Stimulated activated CD8-positive, alpha-beta memory T cell treated with anti-CD3 and anti-CD28 coated beads, Interleukin-7, amount 100 ng/mL, for 4 hours (primary cell): ENCODE data around the gene LY9.

Source experiments
- DNase-seq, 2 donors: peaks; one replicate each; pipeline ENCODE4 v3.0.0-alpha.2; 2020; ENCODE audit warnings: low read depth in 2 of 2

Gene LY9

DNA sequence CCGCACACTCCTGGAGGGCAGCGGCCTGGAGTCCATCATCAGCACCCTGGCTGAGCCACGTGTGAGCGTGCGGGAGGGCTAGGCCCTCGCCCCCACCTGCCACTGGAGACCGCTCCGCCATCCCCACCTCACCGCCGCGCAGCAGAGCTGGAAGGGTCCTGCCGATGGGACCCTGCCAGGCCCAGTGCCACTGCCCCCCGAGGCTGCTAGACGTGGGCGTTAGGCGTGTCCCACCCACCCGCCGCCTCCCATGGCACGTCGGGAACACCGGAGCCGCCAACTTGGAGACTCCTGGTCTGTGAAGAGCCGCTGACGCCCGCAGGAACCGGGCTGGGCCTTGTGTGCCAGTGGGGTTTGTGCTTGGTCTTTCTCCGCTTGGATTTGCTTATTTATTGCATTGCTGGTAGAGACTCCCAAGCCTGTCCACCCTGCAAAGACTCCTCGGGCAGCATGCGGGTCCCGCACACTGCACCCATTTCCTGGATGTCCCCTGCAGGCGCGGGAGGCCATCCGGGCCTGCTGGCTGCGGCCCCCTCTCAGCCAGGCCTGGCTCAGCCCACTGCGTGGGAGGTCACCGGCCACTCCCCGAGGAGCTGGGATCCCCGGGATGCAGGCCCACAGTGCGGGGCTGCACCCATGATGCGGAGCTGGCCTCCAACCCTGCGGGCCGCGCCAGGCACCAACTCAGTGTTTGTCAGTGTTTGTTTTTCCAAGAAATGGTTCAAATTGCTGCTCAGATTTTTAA lies 6.0 kb downstream of the LY9 start:
- no peak for DNase-seq

DNA sequence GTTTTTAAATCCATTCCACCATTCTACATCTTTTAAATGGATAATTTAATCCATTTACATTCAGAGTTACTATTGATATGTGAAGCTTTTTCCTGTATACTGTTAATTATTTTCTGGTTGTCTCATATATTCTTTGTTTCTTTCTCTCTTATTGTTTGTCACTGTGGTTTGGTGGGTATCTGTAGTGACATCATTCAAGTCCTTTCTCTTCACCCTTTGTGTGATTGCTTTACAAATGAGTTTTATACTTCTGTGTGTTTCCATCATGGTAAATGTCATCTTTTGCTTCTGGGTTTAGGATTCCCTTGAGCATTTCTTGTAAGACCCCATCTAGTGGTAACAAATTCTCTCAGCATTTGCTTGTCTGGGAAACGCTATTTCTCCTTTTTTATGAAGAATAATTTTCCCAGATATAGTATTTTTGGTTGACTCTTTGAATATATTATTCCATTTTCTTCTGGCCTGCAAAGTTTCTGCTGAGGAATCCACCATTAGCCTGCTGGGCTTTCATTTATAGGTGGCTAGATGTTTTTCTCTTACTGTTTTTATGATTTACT lies 10.2 kb downstream of the LY9 start:
- DNase-seq: no peak

DNA sequence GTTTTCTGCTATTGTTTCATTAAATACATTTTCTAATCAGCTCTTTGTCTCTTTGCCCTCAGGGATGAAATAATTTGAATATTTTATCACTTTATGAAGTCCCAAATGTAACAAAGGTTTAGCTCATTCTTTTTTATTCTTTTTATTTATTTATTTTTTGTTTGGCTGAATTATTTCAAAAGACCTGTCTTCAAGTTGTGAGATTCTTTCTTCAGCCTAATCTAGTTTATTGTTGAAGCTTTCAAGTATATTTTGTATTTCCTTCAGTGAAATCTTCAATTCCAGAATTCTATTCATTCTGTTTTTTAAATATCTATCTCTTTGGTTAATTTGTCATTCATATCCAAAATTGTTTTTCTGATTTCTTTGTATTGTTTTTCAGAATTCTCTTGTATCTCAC lies 10.8 kb downstream of the LY9 start:
- no peak for DNase-seq

DNA sequence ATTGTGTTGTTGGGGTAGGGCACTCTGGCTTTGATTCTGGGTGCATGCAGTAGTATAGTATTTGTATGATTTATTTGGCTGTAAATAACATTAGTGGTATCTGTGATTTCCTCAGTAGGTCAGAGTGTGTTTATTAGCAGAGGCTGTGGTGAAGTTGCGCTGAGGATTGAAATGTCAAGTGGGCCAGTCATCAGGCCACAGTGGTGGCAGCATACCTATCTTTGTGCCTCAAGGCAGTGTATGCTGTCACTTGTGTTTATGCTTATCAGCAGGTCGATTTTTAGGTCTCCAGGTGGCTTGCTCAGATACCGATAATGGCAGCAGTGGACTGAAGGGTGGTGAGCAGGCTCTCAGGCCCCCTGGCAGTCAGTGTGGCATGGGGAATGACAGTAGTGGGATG lies 11.3 kb downstream of the LY9 start:
- no peak for DNase-seq

DNA sequence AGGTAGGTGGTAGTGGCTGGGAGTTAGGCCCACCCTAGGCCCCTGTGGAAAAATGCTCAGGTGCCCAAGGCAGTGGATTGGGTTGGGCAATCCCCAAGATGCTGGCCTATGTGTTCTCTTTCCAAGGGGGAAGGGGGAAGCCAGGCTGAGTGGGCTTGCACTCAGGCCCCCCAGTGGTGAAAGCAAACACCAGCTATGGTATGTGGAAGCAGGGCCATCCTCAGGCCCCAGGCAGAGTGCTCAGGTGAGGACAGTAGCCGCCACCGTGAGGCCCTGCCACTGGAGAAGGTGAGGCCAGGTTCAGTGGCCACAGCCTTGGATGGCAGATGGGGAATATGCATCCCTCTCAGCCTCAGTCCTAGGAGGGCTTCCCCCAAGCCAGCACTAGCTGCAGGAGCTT lies 11.8 kb downstream of the LY9 start:
- no peak for DNase-seq

DNA sequence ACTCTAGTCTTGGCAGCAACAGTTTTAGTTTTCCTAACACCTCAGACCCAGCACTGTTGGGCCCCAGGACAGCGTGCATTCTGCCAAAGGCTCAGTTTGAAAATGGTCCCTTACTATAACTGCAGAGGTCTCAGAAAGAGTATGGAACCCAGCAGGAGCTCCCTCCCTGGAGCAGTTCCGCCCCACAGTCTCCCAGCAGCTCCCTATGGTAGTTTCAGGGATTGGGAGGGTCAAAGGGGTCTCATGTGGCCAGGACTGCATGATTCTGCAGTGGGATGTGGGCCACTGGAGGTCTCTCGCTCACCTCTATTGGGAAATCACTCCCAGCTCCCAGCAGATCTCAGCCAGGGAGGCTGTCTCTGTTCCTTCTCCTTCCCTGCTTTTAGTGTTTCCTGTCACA lies 12.3 kb downstream of the LY9 start:
- DNase-seq: no peak

DNA sequence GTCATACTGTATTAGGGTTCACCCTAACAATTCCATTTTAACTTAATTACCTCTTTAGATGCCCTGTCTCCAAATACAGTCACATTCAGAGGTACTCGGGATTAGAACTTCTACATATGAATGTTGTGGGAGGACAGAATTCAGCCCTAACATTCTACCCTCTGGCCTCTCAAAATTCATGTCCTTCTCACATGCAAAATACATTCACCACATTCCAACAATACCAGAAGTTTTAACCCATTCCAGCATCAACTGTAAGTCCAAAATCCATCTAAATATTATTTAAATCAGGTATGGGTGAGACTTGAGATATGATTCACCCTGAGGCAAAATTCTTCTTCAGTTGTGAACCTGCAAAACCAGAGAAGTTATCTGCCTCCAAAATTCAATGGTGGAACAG lies 14.5 kb downstream of the LY9 start:
- DNase-seq: no peak

DNA sequence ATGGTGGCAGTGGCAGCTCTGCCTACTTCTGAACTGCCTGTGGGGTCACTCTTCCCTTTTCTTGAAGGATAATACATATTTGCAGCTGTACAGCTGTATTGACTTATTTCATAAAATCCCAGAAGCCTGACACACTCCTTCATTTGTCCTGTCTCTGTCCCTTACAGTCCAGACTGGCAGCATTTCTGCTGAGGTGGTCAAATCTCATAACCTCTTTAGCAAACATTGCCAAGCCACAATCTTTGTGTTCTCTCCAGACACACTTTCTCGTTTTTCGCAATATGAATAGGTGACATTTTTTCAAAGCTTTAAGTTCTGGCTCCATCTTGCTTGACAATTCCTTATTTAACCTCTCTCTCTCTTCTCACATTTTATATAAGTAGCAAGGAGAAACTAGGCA lies 15.2 kb downstream of the LY9 start:
- no peak for DNase-seq

DNA sequence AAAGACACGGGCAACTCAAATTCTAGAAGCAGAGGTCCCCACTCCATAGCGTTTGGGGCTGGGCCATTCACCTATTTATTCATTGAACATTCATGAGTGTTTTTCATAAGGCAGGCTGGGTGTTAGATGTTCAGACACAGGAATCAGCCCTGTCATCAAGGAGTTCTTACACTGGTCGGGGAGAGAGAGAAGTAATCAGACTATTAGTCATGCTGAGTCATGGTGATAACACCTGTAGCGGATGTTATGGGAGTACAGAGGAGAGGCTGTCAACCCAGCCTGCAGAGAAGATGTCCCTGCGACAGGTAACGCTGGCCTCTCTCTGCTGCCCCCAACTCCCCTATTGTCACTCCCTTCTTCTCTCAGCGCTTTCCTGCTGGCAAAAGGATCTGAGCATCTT lies 17.2 kb downstream of the LY9 start:
- DNase-seq: no peak

DNA sequence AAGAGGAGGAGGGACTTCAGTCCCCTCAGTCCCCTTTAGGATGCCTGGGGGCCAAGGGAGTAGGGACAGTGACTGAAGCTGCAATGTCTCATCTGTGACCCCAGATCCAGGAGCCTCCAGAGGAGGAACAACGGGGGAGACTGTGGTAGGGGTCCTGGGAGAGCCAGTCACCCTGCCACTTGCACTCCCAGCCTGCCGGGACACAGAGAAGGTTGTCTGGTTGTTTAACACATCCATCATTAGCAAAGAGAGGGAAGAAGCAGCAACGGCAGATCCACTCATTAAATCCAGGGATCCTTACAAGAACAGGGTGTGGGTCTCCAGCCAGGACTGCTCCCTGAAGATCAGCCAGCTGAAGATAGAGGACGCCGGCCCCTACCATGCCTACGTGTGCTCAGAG lies 18.3 kb downstream of the LY9 start:
- no peak for DNase-seq

DNA sequence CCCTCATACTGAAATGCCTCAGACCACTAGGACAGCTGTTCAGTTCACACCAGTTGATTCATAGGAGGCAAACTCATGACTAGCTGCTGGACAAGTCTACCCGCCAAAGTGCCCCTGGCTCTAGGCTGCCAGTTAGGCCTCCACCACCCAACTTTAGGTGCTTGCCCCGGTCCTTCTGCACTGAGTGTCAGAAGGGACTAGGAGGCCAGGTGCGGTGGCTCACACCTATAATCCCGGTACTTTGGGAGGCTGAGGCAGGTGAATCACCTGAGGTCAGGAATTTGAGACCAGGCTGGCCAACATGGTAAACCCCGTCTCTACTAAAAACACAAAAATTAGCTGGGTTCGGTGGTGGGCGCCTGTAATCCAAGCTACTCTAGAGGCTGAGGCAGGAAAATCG lies 18.9 kb downstream of the LY9 start:
- no peak for DNase-seq

DNA sequence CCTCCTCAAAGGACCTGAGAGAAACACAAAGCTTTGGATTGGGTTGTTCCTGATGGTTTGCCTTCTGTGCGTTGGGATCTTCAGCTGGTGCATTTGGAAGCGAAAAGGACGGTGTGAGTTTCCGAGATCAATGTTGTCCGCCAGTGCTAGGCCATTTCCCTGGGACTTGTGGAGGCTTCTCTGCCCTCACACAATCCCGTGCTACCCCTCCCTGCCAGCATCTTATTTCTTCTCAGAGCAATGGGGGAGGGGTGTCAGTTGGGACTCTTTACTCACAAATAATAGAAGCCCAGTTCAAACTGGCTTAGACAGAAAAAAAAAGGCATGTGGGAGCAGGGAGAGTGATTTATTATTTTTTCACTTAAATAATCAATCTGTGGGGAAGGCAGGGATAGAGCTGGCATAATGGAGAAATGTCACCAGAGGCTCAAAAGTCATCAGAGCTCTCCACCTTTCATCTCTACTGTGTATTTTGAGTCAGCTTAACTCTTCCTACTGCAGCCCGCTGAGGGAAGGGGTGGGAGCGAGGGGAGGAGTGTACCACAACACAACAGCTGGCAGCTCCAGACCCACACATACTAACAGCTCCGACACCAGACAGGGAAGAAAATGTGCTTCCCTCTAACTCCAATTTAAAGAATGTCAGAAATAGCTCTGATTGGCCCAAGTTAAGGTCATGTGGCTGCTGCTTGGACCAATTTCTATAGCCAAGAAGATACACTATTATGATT lies 22.4 kb downstream of the LY9 start:
- DNase-seq: no peak

DNA sequence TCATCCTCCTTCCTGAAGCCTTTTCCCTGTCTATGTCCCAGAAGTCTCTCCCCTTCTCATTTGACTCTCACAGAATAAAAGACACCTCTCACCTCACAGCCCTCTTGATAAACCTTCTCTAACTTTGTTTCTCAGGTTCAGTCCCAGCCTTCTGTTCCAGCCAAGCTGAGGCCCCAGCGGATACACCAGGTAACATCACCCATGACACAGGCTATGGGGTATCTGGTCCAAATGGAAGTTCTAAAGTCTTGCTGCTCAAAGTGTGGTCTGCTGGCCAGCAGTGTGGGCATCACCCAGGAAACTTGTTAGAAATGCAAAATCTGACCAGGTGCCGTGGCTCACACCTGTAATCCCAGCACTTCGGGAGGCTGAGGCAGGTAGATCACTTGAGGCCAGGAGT lies 23.2 kb downstream of the LY9 start:
- no peak for DNase-seq

DNA sequence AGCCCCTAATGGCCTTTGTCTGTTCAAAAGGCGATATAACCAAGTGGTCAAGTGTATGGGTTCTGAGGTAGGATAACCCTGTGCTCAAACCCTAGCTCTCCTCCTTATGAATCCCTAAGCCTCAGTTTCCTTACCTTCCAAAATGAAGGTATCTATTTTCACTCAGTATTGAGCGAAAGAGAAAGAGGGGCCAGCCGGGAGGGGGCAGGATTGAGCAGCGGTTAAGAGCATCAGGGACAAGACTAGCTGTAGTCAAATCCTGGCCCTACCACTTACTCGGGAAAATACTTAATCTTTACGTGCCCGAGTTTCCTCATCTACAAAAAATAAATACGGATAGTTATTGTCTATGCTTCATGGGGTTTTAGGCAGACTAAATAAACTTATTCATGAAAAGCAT lies 25.7 kb downstream of the LY9 start:
- no peak for DNase-seq

DNA sequence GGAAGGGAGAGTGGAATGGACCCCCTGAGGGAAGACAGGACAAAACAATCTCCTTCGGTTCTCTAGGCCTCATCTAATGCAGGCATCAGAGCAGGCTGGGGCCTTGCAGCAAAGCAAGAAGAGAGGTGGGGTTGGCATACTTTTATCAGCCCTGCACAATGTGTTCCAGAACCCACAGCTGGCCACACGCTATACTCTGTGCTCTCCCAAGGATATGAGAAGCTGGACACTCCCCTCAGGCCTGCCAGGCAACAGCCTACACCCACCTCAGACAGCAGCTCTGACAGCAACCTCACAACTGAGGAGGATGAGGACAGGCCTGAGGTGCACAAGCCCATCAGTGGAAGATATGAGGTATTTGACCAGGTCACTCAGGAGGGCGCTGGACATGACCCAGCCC lies 27.3 kb downstream of the LY9 start:
- no peak for DNase-seq

DNA sequence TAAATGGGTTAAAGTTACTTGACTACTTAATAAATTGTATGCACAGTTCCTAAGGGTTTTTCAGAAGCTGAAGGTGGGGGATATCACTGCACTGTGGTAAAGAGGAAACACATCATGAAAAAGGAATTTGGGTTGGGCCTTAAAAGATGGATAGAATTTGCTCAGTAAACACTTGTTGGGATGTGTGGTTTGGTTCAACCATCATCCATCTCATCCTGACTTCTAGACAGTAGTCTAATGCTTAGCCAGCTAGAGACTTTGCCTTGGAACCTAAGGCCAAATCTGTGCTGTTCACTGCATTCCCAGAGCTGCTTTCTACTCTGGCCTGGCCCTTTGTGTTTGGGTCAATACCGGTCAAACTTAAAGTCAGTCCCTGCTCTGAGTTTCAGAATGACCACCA lies 30.6 kb downstream of the LY9 start:
- DNase-seq: no peak

DNA sequence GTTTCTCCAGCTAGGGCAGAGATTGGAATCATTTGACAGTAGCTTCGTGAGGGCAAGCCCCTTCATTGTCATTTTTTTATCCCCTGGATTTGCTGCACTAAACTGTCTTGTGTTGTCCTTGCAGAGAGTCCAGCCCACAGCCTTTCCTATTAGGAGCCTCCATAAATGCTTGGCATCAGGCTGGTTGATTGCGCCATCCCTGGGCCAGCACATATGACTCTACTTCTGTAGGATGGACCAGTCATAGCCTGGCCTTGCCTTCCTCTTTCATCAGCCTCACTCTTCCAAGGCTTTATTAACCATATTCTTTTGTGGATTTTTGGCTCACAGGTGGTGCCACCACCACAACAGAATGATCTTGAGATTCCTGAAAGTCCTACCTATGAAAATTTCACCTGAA lies 31.4 kb downstream of the LY9 start:
- DNase-seq: no peak

DNA sequence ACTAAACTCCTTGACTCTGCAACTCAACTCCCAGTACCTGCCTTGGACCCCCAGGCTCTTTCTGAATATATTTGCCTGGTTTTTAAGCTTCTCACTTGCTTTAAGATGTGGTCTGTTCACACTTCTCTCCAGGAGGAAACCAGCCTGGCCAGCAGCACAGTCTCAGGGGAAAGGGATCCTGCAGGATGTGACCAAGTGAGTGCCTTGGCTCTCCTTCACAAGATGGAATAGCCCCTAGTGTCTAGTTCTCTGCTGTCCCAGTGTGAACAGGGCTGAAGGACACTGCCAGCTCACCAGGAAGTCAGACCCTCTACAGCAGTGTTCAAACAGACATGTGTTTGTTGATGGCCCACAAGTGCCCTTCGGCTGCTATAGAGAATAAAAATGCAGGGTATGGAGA lies 33.8 kb downstream of the LY9 start:
- no peak for DNase-seq

DNA sequence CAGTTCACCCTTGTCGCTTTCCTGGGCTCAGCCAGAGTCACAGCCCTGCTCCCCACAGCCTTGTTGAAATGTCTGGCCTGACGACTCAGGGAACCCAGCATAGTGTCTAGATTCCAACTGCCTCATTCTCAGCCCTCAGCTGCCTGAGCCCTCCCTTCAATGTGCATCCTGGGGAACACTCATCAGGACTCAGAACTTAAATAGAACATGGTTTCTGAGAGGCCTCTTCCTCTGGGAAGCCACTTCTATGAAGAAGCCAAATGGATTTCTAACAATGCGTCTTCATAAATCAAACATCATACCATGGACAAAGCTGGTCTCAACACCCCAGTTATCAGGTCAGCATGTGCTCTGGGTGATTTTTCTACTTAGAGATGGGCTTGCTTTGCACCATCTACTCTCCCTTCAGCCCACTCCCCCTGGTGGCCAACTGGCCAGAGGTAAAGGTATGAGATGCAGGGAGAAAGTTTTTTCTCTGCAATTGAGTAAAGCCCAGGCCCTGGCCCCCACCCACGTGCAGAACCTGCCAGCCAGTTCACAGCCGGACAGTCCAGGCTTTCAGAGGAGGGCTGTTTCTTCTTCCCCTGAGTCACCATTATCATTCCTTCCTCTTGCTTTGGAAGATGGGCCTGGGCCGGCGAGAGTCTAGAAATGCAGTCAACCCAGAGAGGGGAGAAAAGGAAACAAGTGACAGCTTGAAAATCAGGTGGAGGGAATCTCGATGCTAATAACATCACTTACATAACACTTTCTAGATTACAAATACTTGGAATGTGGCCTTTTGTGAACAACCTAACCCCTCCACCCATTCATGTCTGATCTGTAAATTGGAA lies 34.6 kb downstream of the LY9 start:
- DNase-seq: peak; percentile 55 to 62

DNA sequence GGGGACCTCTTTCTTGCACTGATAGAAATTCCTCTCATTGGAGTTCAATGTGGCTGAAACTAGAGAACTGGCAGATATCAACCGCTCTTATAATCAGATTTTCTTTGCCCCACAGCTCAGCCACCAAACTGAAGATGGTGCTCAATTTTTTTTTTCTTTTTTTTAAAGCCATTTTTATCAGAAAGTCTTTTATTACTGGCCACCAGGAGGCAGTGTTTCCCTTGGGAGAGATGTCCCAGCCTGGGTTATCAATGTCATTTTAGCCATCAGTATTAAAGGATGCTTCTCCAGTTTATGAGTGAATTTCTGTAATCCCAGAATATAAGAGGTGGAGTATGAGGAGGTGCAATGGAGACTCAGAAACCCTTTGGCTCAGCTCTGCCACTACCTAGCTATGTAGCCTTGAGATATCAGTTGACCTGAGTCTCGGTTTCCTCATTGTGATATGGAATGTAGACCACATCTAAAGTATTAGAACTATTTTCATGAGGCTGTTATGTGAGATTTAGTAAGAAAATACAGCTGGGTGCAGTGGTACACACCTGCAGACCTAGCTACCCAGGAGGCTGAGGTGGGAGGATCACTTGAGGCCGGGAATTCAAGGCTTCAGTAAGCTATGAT lies 39.1 kb downstream of the LY9 start:
- DNase-seq: peak in 1 of 2 donors; percentile 23

DNA sequence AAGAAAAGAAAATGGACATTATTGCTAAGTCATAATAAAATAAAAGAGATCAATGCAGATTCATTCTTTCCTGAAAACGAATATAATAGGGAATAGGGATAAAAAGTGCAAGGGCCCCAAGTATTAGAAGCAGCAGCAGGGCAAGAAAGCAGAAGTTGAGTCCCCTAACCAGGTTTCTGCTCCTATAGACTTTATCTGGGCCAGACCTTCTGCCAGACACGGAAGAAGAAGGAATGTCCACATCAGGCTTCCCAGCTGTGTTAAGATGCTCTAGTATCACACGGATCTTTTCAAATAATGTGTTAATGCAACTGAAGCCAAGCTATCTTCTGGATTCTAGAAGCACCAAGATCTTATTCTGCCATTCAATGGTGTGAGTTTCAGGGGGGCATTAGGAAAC lies 39.8 kb downstream of the LY9 start:
- no peak for DNase-seq

DNA sequence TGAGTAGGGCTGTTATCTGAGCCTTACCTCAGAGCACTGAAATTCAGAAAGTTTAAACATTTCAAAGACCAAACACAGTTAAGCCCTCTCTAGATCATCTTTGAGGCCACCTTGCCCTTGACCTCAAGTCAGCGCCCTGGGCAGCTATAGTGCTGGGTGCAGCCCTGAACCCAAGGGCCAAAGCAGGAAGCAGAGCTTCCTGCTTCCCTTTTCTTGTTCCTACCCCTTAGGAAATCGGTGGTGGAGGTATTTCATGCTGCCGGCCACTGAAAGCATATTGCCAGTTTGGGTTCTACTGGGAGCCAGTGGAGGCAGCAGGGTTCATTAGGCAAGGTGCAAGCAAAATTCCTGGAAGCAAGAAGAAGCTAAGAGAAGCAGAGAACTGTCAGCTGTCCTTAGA lies 40.6 kb downstream of the LY9 start:
- DNase-seq: no peak
